Hepatocyte (in vitro differentiated cells): ENCODE measurements around the gene ACD. TPM values are rescaled to one million over a fixed set of nuclear protein-coding genes. Genes with fewer than 3 reads are reported as not detected.

Experiments
- DNase-seq: peaks from one replicate; pipeline ENCODE4 v3.0.0-alpha.2; 2016; ENCODE audit warnings: low spot score
- H2AFZ ChIP-seq: fragments of 200-600 bp; sonication (generic); 2 replicates; pipeline ENCODE4 v1.6.0; 2016; ENCODE audit warnings: antibody characterized with exemption, mild to moderate bottlenecking
- H3K27ac ChIP-seq: fragments of 200-600 bp; sonication (generic); 2 replicates; pipeline ENCODE4 v1.5.1; 2016; ENCODE audit warnings: mild to moderate bottlenecking
- H3K27me3 ChIP-seq: fragments of 200-600 bp; sonication (generic); 2 replicates; pipeline ENCODE4 v1.6.1; 2016
- H3K36me3 ChIP-seq: fragments of 200-600 bp; sonication (generic); replicated peaks from 2 replicates; pipeline ENCODE4 v1.5.1; 2016; ENCODE audit warnings: low read depth; ENCODE audit not compliant: insufficient read depth
- H3K4me1 ChIP-seq: fragments of 200-600 bp; sonication (generic); 2 replicates; pipeline ENCODE4 v1.5.1; 2016; ENCODE audit warnings: mild to moderate bottlenecking, moderate library complexity; ENCODE audit not compliant: insufficient read depth
- H3K4me2 ChIP-seq: fragments of 200-600 bp; sonication (generic); 2 replicates; pipeline ENCODE4 v1.6.0; 2016
- H3K4me3 ChIP-seq: fragments of 200-600 bp; sonication (generic); 2 replicates; pipeline ENCODE4 v1.5.1; 2016; ENCODE audit warnings: mild to moderate bottlenecking
- H3K79me2 ChIP-seq: fragments of 200-600 bp; sonication (generic); 2 replicates; pipeline ENCODE4 v1.6.0; 2017; ENCODE audit warnings: mild to moderate bottlenecking
- H3K9me2 ChIP-seq: fragments of 200-600 bp; sonication (generic); replicated peaks from 2 replicates; pipeline ENCODE4 v1.6.0; 2017; ENCODE audit warnings: mild to moderate bottlenecking; ENCODE audit not compliant: insufficient read depth
- H3K9me3 ChIP-seq: fragments of 200-600 bp; sonication (generic); 2 replicates; pipeline ENCODE4 v1.5.1; 2016; ENCODE audit warnings: low read depth, mild to moderate bottlenecking
- H4K20me1 ChIP-seq: fragments of 200-600 bp; sonication (generic); 2 replicates; pipeline ENCODE4 v1.6.0; 2016; ENCODE audit warnings: mild to moderate bottlenecking; ENCODE audit not compliant: insufficient read depth, poor library complexity, severe bottlenecking
- CTCF ChIP-seq: fragments of 200-600 bp; sonication (generic); IDR thresholded peaks from 2 replicates; pipeline ENCODE4 v1.5.1; 2016; ENCODE audit warnings: antibody characterized with exemption, mild to moderate bottlenecking; ENCODE audit not compliant: poor library complexity
- EZH2 ChIP-seq: fragments of 200-600 bp; sonication (generic); IDR thresholded peaks from 2 replicates; pipeline ENCODE4 v1.6.1; 2016; ENCODE audit warnings: antibody characterized with exemption, mild to moderate bottlenecking, borderline replicate concordance
- EZH2phosphoT487 ChIP-seq: fragments of 200-600 bp; sonication (generic); IDR thresholded peaks from one replicate; pipeline ENCODE4 v1.6.1; 2018; ENCODE audit warnings: antibody characterized with exemption, mild to moderate bottlenecking, low read depth, moderate library complexity; ENCODE audit not compliant: unreplicated experiment, severe bottlenecking
- WGBS: methylation state at CpG from one replicate; pipeline ENCODE4 v1.1.6; 2016; ENCODE audit warnings: low lambda C conversion rate; ENCODE audit errors: missing lambda C conversion rate; 5-methylcytosine and 5-hydroxymethylcytosine counted together
- polyA plus RNA-seq: library from polyadenylated mRNA; unstranded; fragments of >200 nt; fragmentation: Nextera tagmentation; extraction: Ambion mirVana; gene quantifications from 2 replicates; pipeline ENCODE4 v1.2.1, GENCODE V29; 2016
- total RNA-seq: library from RNA; depleted of rRNA; stranded (reverse); fragments of >200 nt; gene quantifications from 2 replicates; pipeline ENCODE4 v1.2.3, GENCODE V29; 2014

The ACD gene
- total and polyA plus RNA-seq, 2 experiments from 2014 or later = 18.5 to 26.3 TPM

DNA sequence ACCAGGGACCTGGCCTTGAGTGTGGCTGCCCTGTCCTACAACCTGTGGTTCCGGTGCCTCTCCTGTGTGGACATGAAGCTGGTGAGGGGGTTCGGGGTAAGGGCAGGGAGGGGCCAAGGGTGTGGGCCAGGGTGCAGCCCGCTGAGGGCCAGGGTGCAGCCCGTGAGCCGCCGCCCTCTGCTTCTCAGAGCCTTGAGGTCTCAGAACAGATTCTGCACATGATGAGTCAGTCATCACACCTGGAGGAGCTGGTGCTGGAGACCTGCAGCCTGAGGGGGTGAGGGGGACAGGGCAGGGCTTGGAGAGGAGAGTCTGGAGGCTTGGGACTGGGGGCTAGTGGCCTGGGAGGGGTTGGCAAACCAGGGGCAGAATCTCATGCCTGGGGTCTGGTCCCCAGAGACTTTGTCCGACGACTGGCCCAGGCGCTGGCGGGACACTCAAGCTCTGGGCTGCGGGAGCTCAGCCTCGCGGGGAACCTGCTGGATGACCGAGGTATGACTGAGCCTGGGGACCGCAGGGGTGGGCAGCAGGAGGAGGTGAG, 12.9 kb downstream of the ACD start:
- no peaks in the 10 kb centered on the region for H3K36me3 ChIP-seq
- H3K4me2 ChIP-seq = no peak overlapping the region
- TF ChIP-seq CTCF (no peak), EZH2 (no peak), EZH2phosphoT487 (no peak)
- H3K27me3 ChIP-seq = peaks cover 33% of the 10 kb centered on the region
- 83% methylated on average over 5 of the region's 15 CpGs for WGBS
- no peak overlapping the region for H3K4me3 ChIP-seq
- no peaks in the 10 kb centered on the region for H4K20me1 ChIP-seq
- no peak for DNase-seq
- no peaks in the 10 kb centered on the region for H3K79me2 ChIP-seq
- H3K9me2 ChIP-seq = no peaks in the 10 kb centered on the region
- H3K4me1 ChIP-seq = peaks cover 6% of the 10 kb centered on the region
- H3K27ac ChIP-seq = no peak overlapping the region
- no peak overlapping the region for H2AFZ ChIP-seq
- no peaks in the 10 kb centered on the region for H3K9me3 ChIP-seq

DNA sequence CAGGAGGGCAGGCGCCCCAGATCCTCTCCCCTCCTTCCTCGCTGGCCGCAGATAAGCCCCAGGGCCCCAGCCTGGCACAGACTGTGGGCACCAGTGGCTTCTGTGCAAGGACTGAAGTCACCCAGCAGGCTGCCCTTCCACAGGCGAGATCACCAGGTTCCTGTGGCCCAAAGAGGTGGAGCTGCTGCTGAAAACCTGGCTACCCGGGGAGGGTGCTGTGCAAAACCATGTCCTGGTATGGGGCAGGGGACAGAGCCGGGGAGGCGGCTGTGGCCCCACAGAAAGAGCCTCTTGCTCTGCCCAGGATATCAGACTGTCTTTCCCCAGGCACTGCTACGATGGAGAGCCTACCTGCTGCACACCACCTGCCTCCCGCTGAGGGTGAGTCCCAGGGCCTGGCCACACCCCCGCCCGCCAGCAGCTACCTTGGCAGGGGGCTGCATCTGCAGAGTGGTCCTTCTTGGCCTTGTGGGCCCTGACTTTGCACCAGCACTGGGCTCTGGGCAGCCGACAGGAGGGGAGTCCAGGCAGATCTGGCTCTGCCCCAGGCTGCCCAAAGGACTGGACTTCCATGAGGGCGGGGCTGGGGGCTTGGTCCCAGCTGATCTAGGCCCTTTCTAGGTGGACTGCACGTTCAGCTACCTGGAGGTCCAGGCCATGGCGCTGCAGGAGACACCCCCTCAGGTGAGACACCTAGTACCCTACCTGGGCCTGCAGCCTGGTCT, 14.5 kb downstream of the ACD start:
- WGBS = 92% methylated on average over 12 of the region's 15 CpGs
- H2AFZ ChIP-seq = no peak overlapping the region
- DNase-seq = no peak

GRCh38 chr16:67644038-67644437, 16.0 kb downstream of the ACD start:
- H3K9me2 ChIP-seq = no peaks in the 10 kb centered on the region
- TF ChIP-seq EZH2 (no peak), EZH2phosphoT487 (no peak), CTCF (no peak)
- no peaks in the 10 kb centered on the region for H3K9me3 ChIP-seq
- H3K27me3 ChIP-seq = peaks cover 10% of the 10 kb centered on the region
- H4K20me1 ChIP-seq = no peaks in the 10 kb centered on the region
- H3K36me3 ChIP-seq = no peaks in the 10 kb centered on the region
- no peak overlapping the region for H3K27ac ChIP-seq
- no peak for DNase-seq
- peaks cover 6% of the 10 kb centered on the region for H3K4me1 ChIP-seq
- no peak overlapping the region for H3K4me2 ChIP-seq
- no peak overlapping the region for H2AFZ ChIP-seq
- H3K79me2 ChIP-seq = no peaks in the 10 kb centered on the region
- H3K4me3 ChIP-seq = no peak overlapping the region
- 89% methylated on average over 9 of the region's 9 CpGs for WGBS

More for the DNA sequence above, 14.5 kb downstream of the ACD start:
- Histone ChIP-seq H3K9me3 (no peaks in the 10 kb centered on the region), H3K4me2 (peak overlapping the region; percentile 89), H3K27me3 (peaks cover 17% of the 10 kb centered on the region), H4K20me1 (no peaks in the 10 kb centered on the region), H3K79me2 (no peaks in the 10 kb centered on the region), H3K27ac (no peak overlapping the region), H3K4me3 (no peak overlapping the region), H3K36me3 (no peaks in the 10 kb centered on the region), H3K9me2 (no peaks in the 10 kb centered on the region), H3K4me1 (peaks cover 6% of the 10 kb centered on the region)
- no peak for TF ChIP-seq CTCF
- no peak for TF ChIP-seq EZH2
- TF ChIP-seq EZH2phosphoT487 = no peak
